Neural cell (in vitro differentiated cells): Measurements from ENCODE around the gene UBAC2.

Source experiments
- CTCF ChIP-seq: fragments of 450-650 bp; IDR thresholded peaks from 2 replicates; pipeline ENCODE4 v1.5.1; 2014; ENCODE audit warnings: antibody characterized with exemption, mild to moderate bottlenecking, moderate library complexity; ENCODE audit not compliant: poor library complexity, severe bottlenecking
- EP300 ChIP-seq: fragments of 450-650 bp; conservative IDR thresholded peaks from 2 replicates; pipeline ENCODE4 v1.6.1; 2014; ENCODE audit warnings: antibody characterized with exemption, mild to moderate bottlenecking, moderate library complexity; ENCODE audit not compliant: poor library complexity, severe bottlenecking
- EZH2 ChIP-seq: fragments of 200-600, 300-800 bp; shearing (Covaris generic), sonication (generic); IDR thresholded peaks from 2 replicates; pipeline ENCODE4 v1.6.1; 2014; ENCODE audit warnings: antibody characterized with exemption, low read length, borderline replicate concordance, mild to moderate bottlenecking; ENCODE audit not compliant: insufficient read depth, poor library complexity, severe bottlenecking
- MXI1 ChIP-seq: fragments of 450-650 bp; conservative IDR thresholded peaks from 2 replicates; pipeline ENCODE4 v1.6.1; 2014; ENCODE audit warnings: antibody characterized with exemption, mild to moderate bottlenecking; ENCODE audit not compliant: poor library complexity, severe bottlenecking
- POLR2AphosphoS5 ChIP-seq: IDR thresholded peaks from 2 replicates; pipeline ENCODE4 v1.6.1; 2012
- RAD21 ChIP-seq: fragments of 450-650 bp; conservative IDR thresholded peaks from 2 replicates; pipeline ENCODE4 v1.6.1; 2014; ENCODE audit warnings: antibody characterized with exemption, mild to moderate bottlenecking, moderate library complexity
- REST ChIP-seq: IDR thresholded peaks from 2 replicates; pipeline ENCODE4 v1.6.1; 2012; ENCODE audit warnings: borderline replicate concordance
- TAF1 ChIP-seq: IDR thresholded peaks from 2 replicates; pipeline ENCODE4 v1.6.1; 2012; ENCODE audit warnings: low read depth

GRCh38 chr13:99267927-99268326 is 67.3 kb downstream of the UBAC2 start:
- TF ChIP-seq CTCF (no peak), EZH2 (no peak), TAF1 (no peak), POLR2AphosphoS5 (no peak), EP300 (no peak), REST (no peak), MXI1 (no peak), RAD21 (no peak)
